Activated CD4-positive, alpha-beta T cell treated with anti-CD3 and anti-CD28 coated beads for 48 hours (primary cell): ENCODE data around the gene FMN1.

ENCODE experiments used
- DNase-seq: peaks from one replicate; pipeline ENCODE4 v3.0.0-alpha.2; 2020

FMN1 gene

GRCh38 chr15:32802286-32802936, 392.1 kb downstream of the FMN1 start:
- peak; percentile 16 for DNase-seq

- no peak for DNase-seq
Measured at GRCh38 chr15:32799936-32800535, 394.5 kb downstream of the FMN1 start.

GRCh38 chr15:32796856-32797255, 397.7 kb downstream of the FMN1 start:
- no peak for DNase-seq

GRCh38 chr15:32794973-32795372, 399.5 kb downstream of the FMN1 start:
- no peak for DNase-seq

GRCh38 chr15:32792436-32792835, 402.1 kb downstream of the FMN1 start:
- DNase-seq: no peak

- DNase-seq: no peak
Measured at GRCh38 chr15:32790352-32790999, 404.0 kb downstream of the FMN1 start.

- DNase-seq: no peak
Measured at GRCh38 chr15:32787949-32788348, 406.6 kb downstream of the FMN1 start.

- no peak for DNase-seq
Measured at GRCh38 chr15:32786906-32787305, 407.6 kb downstream of the FMN1 start.

- no peak for DNase-seq
Measured at GRCh38 chr15:32784581-32784980, 409.9 kb downstream of the FMN1 start.

GRCh38 chr15:32781781-32782180, 412.7 kb downstream of the FMN1 start:
- DNase-seq: no peak

- no peak for DNase-seq
Measured at GRCh38 chr15:32778391-32779176, 415.9 kb downstream of the FMN1 start.

- no peak for DNase-seq
Measured at GRCh38 chr15:32775103-32775502, 419.4 kb downstream of the FMN1 start.

- DNase-seq: no peak
Measured at GRCh38 chr15:32774022-32774421, 420.5 kb downstream of the FMN1 start.

GRCh38 chr15:32767236-32767635, 427.3 kb downstream of the FMN1 start:
- DNase-seq: no peak

- DNase-seq: no peak
Measured at GRCh38 chr15:32766101-32766500, 428.4 kb downstream of the FMN1 start.

- DNase-seq: no peak
Measured at GRCh38 chr15:32765236-32765635, 429.3 kb downstream of the FMN1 start.

- no peak for DNase-seq
Measured at GRCh38 chr15:32763295-32763694, 431.2 kb downstream of the FMN1 start.

GRCh38 chr15:32757426-32757825, 437.1 kb downstream of the FMN1 start:
- DNase-seq: no peak

GRCh38 chr15:32750979-32751378, 443.5 kb downstream of the FMN1 start:
- DNase-seq: no peak

- DNase-seq: no peak
Measured at GRCh38 chr15:32747921-32748342, 446.6 kb downstream of the FMN1 start.

GRCh38 chr15:32746116-32746857, 448.2 kb downstream of the FMN1 start:
- DNase-seq: no peak

GRCh38 chr15:32743411-32744140, 450.9 kb downstream of the FMN1 start:
- no peak for DNase-seq
